CD4-positive, alpha-beta T cell (primary cell): ENCODE measurements around the gene SLCO2A1. TPM values are rescaled to one million over a fixed set of nuclear protein-coding genes. Genes with fewer than 3 reads are reported as not detected.

ENCODE experiments used
- ATAC-seq: fragments of 200-7000 bp; cut with Tn5 transposase; one replicate; pipeline ENCODE4 v1.10.0; 2022; ENCODE audit warnings: mild to moderate bottlenecking; ENCODE audit not compliant: poor library complexity
- CTCF ChIA-PET: fragments of 350-600 bp; sonication (Branson Sonifier 250); formaldehyde crosslinking; loops from one replicate; lab custom pipeline; 2021; ENCODE audit warnings: antibody characterized with exemption, inconsistent platforms; lab: Charles Lee
- POLR2A ChIA-PET: fragments of 350-600 bp; sonication (Branson Sonifier 250); formaldehyde crosslinking; loops from one replicate; lab custom pipeline; 2021; ENCODE audit warnings: antibody characterized with exemption, inconsistent platforms; lab: Charles Lee
- DNase-seq, 14 experiments: peaks; one replicate each; pipeline ENCODE4 v3.0.0-alpha.2; 2013 to 2020; ENCODE audit warnings: mixed read lengths in 2 of 14
- H3K27ac ChIP-seq, 2 donors: one replicate each; pipeline versions ENCODE4 v1.5.1 to v1.7.0; 2013; ENCODE audit warnings: low read length in 2 of 2, low read depth in 1 of 2, mild to moderate bottlenecking in 1 of 2
- H3K27me3 ChIP-seq, 2 experiments: 1 replicate in 1 of 2; 2 replicates in 1 of 2; pipeline versions ENCODE4 v1.6.1 to v1.7.0; 2013; ENCODE audit warnings: low read length in 2 of 2, control low read depth in 1 of 2, mild to moderate bottlenecking in 1 of 2, moderate library complexity in 1 of 2; ENCODE audit not compliant: insufficient read depth in 2 of 2, control insufficient read depth in 1 of 2
- H3K36me3 ChIP-seq: one replicate; pipeline ENCODE4 v1.6.1; 2013; ENCODE audit warnings: low read length, control low read depth; ENCODE audit not compliant: insufficient read depth
- H3K4me1 ChIP-seq: one replicate; pipeline ENCODE4 v1.6.1; 2013; ENCODE audit warnings: low read length, control low read depth; ENCODE audit not compliant: insufficient read depth
- H3K4me3 ChIP-seq: one replicate; pipeline ENCODE4 v1.5.1; 2013; ENCODE audit warnings: mild to moderate bottlenecking, low read length, moderate library complexity
- H3K9me3 ChIP-seq, 2 experiments: 1 replicate in 1 of 2; 2 replicates in 1 of 2; pipeline versions ENCODE4 v1.6.1 to v1.7.0; 2013; ENCODE audit warnings: low read length in 2 of 2, mild to moderate bottlenecking in 2 of 2, control low read depth in 1 of 2, moderate library complexity in 1 of 2; ENCODE audit not compliant: control insufficient read depth in 1 of 2, insufficient read depth in 1 of 2
- H3K27ac Mint-ChIP-seq: one replicate; pipeline ENCODE4 v1.8.0; 2020; ENCODE audit warnings: mixed read lengths
- H3K27me3 Mint-ChIP-seq: one replicate; pipeline ENCODE4 v1.8.0; 2021; ENCODE audit warnings: mixed read lengths
- H3K36me3 Mint-ChIP-seq: one replicate; pipeline ENCODE4 v1.8.0; 2021; ENCODE audit warnings: low read depth, mixed read lengths
- H3K4me1 Mint-ChIP-seq: one replicate; pipeline ENCODE4 v1.8.0; 2021; ENCODE audit warnings: low read depth, mixed read lengths
- H3K4me3 Mint-ChIP-seq: one replicate; pipeline ENCODE4 v1.8.0; 2020; ENCODE audit warnings: mild to moderate bottlenecking, mixed read lengths
- H3K9me3 Mint-ChIP-seq: one replicate; pipeline ENCODE4 v1.8.0; 2020; ENCODE audit warnings: mixed read lengths
- intact Hi-C, 2 experiments: fragments of 100-400 bp; cut with DNase I in 1 of 2; cut with micrococcal nuclease in 1 of 2; formaldehyde crosslinking; loops; one replicate each; pipeline versions ENCODE4 v1.15.1 to v1.9.0; 2023 to 2025; cut with DNase I, micrococcal nuclease
- total RNA-seq, 174 experiments: library from RNA in 2 of 174; stranded (reverse) in 2 of 174; gene quantifications; one replicate each; pipeline ENCODE4 v1.2.3 and lab custom pipeline; 2021 to 2026
- TF ChIP-seq, protein P1 (sequence below): fragments of 200-600 bp; IDR thresholded peaks from one replicate; pipeline ENCODE4 v1.8.0; 2022; ENCODE audit warnings: antibody characterized with exemption, mild to moderate bottlenecking

The SLCO2A1 gene
- total RNA-seq, 2 experiments from 2014 or later = not detected

DNA sequence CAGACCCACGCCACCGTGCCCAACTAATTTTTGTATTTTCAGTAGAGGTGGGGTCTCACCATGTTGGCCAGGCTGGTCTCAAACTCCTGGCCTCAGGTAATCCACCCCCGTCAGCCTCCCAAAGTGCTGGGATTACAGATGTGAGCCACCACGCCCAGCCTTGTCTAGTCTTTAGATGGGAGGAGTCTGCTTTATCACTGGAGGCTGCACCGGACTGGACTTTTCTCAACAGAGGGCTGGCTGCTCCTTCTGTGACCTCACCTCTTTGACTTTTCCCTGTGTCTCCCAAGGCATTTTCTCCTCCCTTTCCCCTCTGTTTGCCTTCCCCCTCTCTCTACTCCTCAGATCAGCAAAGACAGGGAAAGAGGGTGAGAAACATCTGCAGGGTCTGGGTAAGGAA, 28.5 kb downstream of the SLCO2A1 start:
- DNase-seq = no peak
- H3K9me3 Mint-ChIP-seq = peaks cover under 1% of the 10 kb centered on the region
- POLR2A ChIA-PET = no interaction called here
- H3K36me3 Mint-ChIP-seq = no peaks in the 10 kb centered on the region
- Histone ChIP-seq H3K36me3 (no peaks in the 10 kb centered on the region), H3K9me3 (peaks cover 0 to 6% of the 10 kb centered on the region in 2 experiments), H3K4me1 (no peaks in the 10 kb centered on the region), H3K4me3 (no peak overlapping the region), H3K27ac (no peak overlapping the region), H3K27me3 (no peaks in the 10 kb centered on the region)
- H3K4me1 Mint-ChIP-seq = no peaks in the 10 kb centered on the region
- TF ChIP-seq, protein P1, sequence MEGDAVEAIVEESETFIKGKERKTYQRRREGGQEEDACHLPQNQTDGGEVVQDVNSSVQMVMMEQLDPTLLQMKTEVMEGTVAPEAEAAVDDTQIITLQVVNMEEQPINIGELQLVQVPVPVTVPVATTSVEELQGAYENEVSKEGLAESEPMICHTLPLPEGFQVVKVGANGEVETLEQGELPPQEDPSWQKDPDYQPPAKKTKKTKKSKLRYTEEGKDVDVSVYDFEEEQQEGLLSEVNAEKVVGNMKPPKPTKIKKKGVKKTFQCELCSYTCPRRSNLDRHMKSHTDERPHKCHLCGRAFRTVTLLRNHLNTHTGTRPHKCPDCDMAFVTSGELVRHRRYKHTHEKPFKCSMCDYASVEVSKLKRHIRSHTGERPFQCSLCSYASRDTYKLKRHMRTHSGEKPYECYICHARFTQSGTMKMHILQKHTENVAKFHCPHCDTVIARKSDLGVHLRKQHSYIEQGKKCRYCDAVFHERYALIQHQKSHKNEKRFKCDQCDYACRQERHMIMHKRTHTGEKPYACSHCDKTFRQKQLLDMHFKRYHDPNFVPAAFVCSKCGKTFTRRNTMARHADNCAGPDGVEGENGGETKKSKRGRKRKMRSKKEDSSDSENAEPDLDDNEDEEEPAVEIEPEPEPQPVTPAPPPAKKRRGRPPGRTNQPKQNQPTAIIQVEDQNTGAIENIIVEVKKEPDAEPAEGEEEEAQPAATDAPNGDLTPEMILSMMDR = no peak
- peaks cover 5% of the 10 kb centered on the region for H3K27me3 Mint-ChIP-seq
- intact Hi-C loops = no loop called here
- CTCF ChIA-PET = no interaction called here
- no peak overlapping the region for H3K27ac Mint-ChIP-seq
- H3K4me3 Mint-ChIP-seq = no peak overlapping the region
- ATAC-seq = no peak

DNA sequence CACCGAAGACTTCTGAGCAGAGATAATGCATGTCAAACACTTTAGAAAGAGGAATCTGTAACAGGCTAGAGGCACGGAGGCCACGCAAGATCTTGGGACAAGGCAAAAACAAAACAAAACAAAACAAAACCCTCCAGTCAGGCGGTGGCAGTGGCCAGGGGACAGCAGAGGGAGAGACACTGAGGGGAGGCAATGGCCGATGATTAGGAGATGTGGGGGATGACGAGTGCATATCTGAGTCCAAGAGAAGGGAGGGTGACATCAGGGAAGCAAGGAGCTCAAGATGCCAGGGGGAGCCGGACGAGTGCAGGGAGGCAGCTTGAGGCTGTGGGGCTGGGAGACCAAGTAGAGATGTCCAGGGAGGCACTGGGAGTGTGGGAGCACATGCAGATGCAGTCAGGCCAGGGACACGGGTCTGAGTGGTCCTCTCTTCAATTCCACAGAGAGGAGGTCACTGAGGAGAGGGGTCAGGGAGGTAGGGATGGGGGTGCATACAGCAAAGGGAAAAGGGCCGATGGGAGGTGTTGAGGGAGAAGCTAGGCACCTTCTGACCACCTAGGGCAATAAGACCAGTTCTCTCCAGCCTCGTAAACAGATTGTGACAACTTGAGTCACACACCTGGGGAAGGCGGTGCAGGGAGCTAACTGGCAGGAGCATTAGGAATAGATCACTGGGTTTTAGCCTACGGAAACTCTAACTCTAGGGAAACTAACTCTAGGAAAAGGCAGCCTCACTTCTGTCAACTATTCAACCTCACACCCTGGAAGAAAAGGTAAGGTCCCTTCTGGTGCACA, 29.6 kb downstream of the SLCO2A1 start:
- Histone ChIP-seq H3K4me3 (no peak overlapping the region), H3K27ac (no peak overlapping the region), H3K27me3 (no peaks in the 10 kb centered on the region), H3K36me3 (no peaks in the 10 kb centered on the region), H3K9me3 (peaks cover 0 to 3% of the 10 kb centered on the region in 2 experiments), H3K4me1 (no peaks in the 10 kb centered on the region)
- H3K9me3 Mint-ChIP-seq = no peaks in the 10 kb centered on the region
- ChIA-PET CTCF (no interaction called here), POLR2A (no interaction called here)
- H3K27me3 Mint-ChIP-seq = peaks cover 5% of the 10 kb centered on the region
- intact Hi-C loops = no loop called here
- no peak for DNase-seq
- H3K4me1 Mint-ChIP-seq = no peaks in the 10 kb centered on the region
- no peak overlapping the region for H3K27ac Mint-ChIP-seq
- no peak for ATAC-seq
- H3K4me3 Mint-ChIP-seq = no peak overlapping the region
- TF ChIP-seq, protein P1 = no peak
- no peaks in the 10 kb centered on the region for H3K36me3 Mint-ChIP-seq

DNA sequence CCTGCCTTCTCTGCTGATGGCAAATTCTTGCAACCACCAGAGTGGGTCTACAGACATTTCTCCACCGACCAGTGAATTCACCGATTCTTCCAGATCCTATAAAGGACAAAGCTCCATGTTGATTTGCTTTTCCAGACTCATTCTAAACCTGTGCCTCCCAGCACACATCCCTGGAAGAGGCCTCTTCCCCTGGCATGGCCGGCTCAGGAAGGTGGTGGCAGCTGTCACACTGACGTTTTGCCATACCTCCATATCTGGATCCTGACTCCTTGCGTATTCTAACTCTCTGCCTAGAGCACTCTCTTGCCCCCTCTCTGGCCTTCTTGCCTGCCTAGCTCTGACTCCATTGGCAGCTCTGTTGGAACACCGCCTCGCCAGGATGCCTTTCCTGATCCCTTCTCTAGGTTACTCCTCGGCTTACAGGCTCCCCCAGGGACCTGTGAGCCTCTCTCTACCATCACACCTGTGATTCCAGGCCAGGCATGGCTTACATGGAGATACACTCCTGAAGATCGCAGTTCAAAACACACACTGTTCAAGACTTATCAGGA, 31.0 kb downstream of the SLCO2A1 start:
- no peaks in the 10 kb centered on the region for H3K4me1 Mint-ChIP-seq
- CTCF ChIA-PET = no interaction called here
- no peaks in the 10 kb centered on the region for H3K9me3 Mint-ChIP-seq
- ATAC-seq (no peak), DNase-seq (no peak)
- Histone ChIP-seq H3K9me3 (no peaks in the 10 kb centered on the region), H3K27ac (no peak overlapping the region), H3K27me3 (no peaks in the 10 kb centered on the region), H3K4me1 (no peaks in the 10 kb centered on the region), H3K4me3 (no peak overlapping the region), H3K36me3 (no peaks in the 10 kb centered on the region)
- intact Hi-C loops = no loop called here
- peaks cover 5% of the 10 kb centered on the region for H3K27me3 Mint-ChIP-seq
- POLR2A ChIA-PET = no interaction called here
- TF ChIP-seq, protein P1 = no peak
- no peak overlapping the region for H3K27ac Mint-ChIP-seq
- no peaks in the 10 kb centered on the region for H3K36me3 Mint-ChIP-seq
- no peak overlapping the region for H3K4me3 Mint-ChIP-seq
